IMR-90 (cell line): ENCODE results near the gene KLK13. TPM values are rescaled to one million over a fixed set of nuclear protein-coding genes. Genes with fewer than 3 reads are reported as not detected.

ENCODE experiments used
- ATAC-seq: fragments of 200-7000 bp; cut with Tn5 transposase; 2 replicates; pipeline ENCODE4 v1.9.1; 2020; ENCODE audit warnings: low read depth, mild to moderate bottlenecking, moderate library complexity
- BruUV-seq: library from RNA; stranded (reverse); fragments of 400-500 nt; replicated peaks from 2 replicates; lab custom pipeline; 2021; lab: Mats Ljungman, UMichigan
- CTCF ChIA-PET: fragments of 300-600 bp; formaldehyde crosslinking; extraction: SDS; loops from one replicate; lab custom pipeline; 2021; ENCODE audit warnings: antibody characterized with exemption; lab: Yijun Ruan, JAX
- POLR2A ChIA-PET: fragments of 300-600 bp; sonication (Branson Sonifier 250); formaldehyde crosslinking; loops from one replicate; lab custom pipeline; 2022; ENCODE audit warnings: antibody characterized with exemption; ENCODE audit not compliant: unreplicated experiment; lab: Charles Lee
- DNase-seq: peaks from one replicate; pipeline ENCODE4 v3.0.0; 2013
- H2AFZ ChIP-seq: replicated peaks from 2 replicates; pipeline ENCODE3; 2013; ENCODE audit warnings: low read length, mild to moderate bottlenecking; ENCODE audit not compliant: poor library complexity
- H2AK5ac ChIP-seq: 2 replicates; pipeline ENCODE4 v1.6.1; 2013; ENCODE audit warnings: low read depth, low read length, inconsistent platforms
- H2AK9ac ChIP-seq: replicated peaks from 2 replicates; pipeline ENCODE3; 2013; ENCODE audit warnings: mild to moderate bottlenecking, low read depth, low read length, moderate library complexity; ENCODE audit not compliant: poor library complexity
- H2BK120ac ChIP-seq: 2 replicates; pipeline ENCODE4 v1.6.1; 2013; ENCODE audit warnings: low read depth, low read length, inconsistent platforms
- H2BK15ac ChIP-seq: 3 replicates; pipeline ENCODE4 v1.6.1; 2013; ENCODE audit warnings: low read depth, low read length, inconsistent platforms
- H2BK20ac ChIP-seq: 2 replicates; pipeline ENCODE4 v1.6.1; 2013; ENCODE audit warnings: low read depth, mild to moderate bottlenecking, inconsistent platforms, low read length, moderate library complexity
- H2BK5ac ChIP-seq: 2 replicates; pipeline ENCODE4 v1.6.1; 2013; ENCODE audit warnings: mild to moderate bottlenecking, low read depth, low read length, inconsistent platforms; ENCODE audit not compliant: poor library complexity, severe bottlenecking
- H3K14ac ChIP-seq: replicated peaks from 2 replicates; pipeline ENCODE4 v1.6.1; 2013; ENCODE audit warnings: low read depth, low read length, inconsistent platforms
- H3K18ac ChIP-seq: 2 replicates; pipeline ENCODE4 v1.6.1; 2013; ENCODE audit warnings: low read depth, low read length, control low read depth
- H3K23ac ChIP-seq: 2 replicates; pipeline ENCODE4 v1.6.1; 2013; ENCODE audit warnings: low read depth, low read length, inconsistent platforms
- H3K27ac ChIP-seq: 2 replicates; pipeline ENCODE4 v1.5.1; 2013; ENCODE audit warnings: mild to moderate bottlenecking, control low read depth, low read length; ENCODE audit not compliant: insufficient read depth
- H3K27me3 ChIP-seq: 2 replicates; pipeline ENCODE4 v1.6.1; 2013; ENCODE audit warnings: low read length; ENCODE audit not compliant: control insufficient read depth, insufficient read depth
- H3K36me3 ChIP-seq: 2 replicates; pipeline ENCODE4 v1.6.1; 2013; ENCODE audit warnings: low read length, mixed read lengths; ENCODE audit not compliant: control insufficient read depth, insufficient read depth
- H3K4ac ChIP-seq: 2 replicates; pipeline ENCODE4 v1.6.1; 2013; ENCODE audit warnings: low read depth, low read length, inconsistent platforms
- H3K4me1 ChIP-seq: 2 replicates; pipeline ENCODE4 v1.6.1; 2013; ENCODE audit warnings: low read length, mixed read lengths; ENCODE audit not compliant: control insufficient read depth, insufficient read depth
- H3K4me2 ChIP-seq: 2 replicates; pipeline ENCODE4 v1.6.1; 2013; ENCODE audit warnings: low read depth, mild to moderate bottlenecking, control low read depth, low read length, moderate library complexity
- H3K4me3 ChIP-seq: 2 replicates; pipeline ENCODE4 v1.5.1; 2013; ENCODE audit warnings: low read depth, mild to moderate bottlenecking, control low read depth, low read length, moderate library complexity; ENCODE audit not compliant: insufficient read depth
- H3K56ac ChIP-seq: 2 replicates; pipeline ENCODE4 v1.6.1; 2013; ENCODE audit warnings: low read length, inconsistent platforms; ENCODE audit not compliant: insufficient read depth; ENCODE audit errors: extremely low read depth
- H3K79me1 ChIP-seq, 2 experiments: 2 replicates each; pipeline ENCODE4 v1.6.1; 2013; ENCODE audit warnings: low read length in 2 of 2, inconsistent platforms in 1 of 2, low read depth in 1 of 2
- H3K9ac ChIP-seq: 2 replicates; pipeline ENCODE4 v1.6.1; 2013; ENCODE audit warnings: low read depth, low read length, control low read depth
- H3K9me1 ChIP-seq: 2 replicates; pipeline ENCODE4 v1.6.1; 2013; ENCODE audit warnings: low read length, inconsistent platforms; ENCODE audit not compliant: insufficient read depth
- H3K9me3 ChIP-seq: 2 replicates; pipeline ENCODE4 v1.6.1; 2013; ENCODE audit warnings: low read length; ENCODE audit not compliant: control insufficient read depth, insufficient read depth
- H4K20me1 ChIP-seq: 2 replicates; pipeline ENCODE4 v1.6.1; 2013; ENCODE audit warnings: low read length, inconsistent platforms; ENCODE audit not compliant: insufficient read depth
- H4K5ac ChIP-seq: 2 replicates; pipeline ENCODE4 v1.6.1; 2013; ENCODE audit warnings: mild to moderate bottlenecking, low read depth, low read length, control low read depth
- H4K8ac ChIP-seq, 2 experiments: 2 replicates each; pipeline ENCODE4 v1.6.1; 2013; ENCODE audit warnings: low read depth in 2 of 2, low read length in 2 of 2, control low read depth in 1 of 2, inconsistent platforms in 1 of 2
- H4K91ac ChIP-seq: 2 replicates; pipeline ENCODE4 v1.6.1; 2013; ENCODE audit warnings: low read depth, low read length, inconsistent platforms; ENCODE audit not compliant: insufficient read depth
- CEBPB ChIP-seq: IDR thresholded peaks from 2 replicates; pipeline ENCODE4 v1.6.1; 2012; ENCODE audit warnings: low read depth, low read length, improper control_type of control experiment
- ELK1 ChIP-seq: fragments of 150-350 bp; IDR thresholded peaks from 2 replicates; pipeline ENCODE4 v1.6.1; 2016; ENCODE audit warnings: low read depth, mild to moderate bottlenecking, low read length, moderate library complexity, borderline replicate concordance
- FOS ChIP-seq: fragments of 150-350 bp; IDR thresholded peaks from 2 replicates; pipeline ENCODE4 v1.6.1; 2016; ENCODE audit warnings: low read depth, low read length
- MAFK ChIP-seq: IDR thresholded peaks from 2 replicates; pipeline ENCODE4 v1.6.1; 2012; ENCODE audit warnings: low read depth, low read length, improper control_type of control experiment
- MAZ ChIP-seq: IDR thresholded peaks from 2 replicates; pipeline ENCODE4 v1.6.1; 2012; ENCODE audit warnings: low read depth, mild to moderate bottlenecking, low read length, improper control_type of control experiment, moderate library complexity, borderline replicate concordance
- MXI1 ChIP-seq: IDR thresholded peaks from 2 replicates; pipeline ENCODE4 v1.6.1; 2012; ENCODE audit warnings: low read depth, mild to moderate bottlenecking, low read length, moderate library complexity, borderline replicate concordance
- POLR2A ChIP-seq: IDR thresholded peaks from 2 replicates; pipeline ENCODE4 v1.6.1; 2012; ENCODE audit warnings: mild to moderate bottlenecking, low read depth, low read length
- RCOR1 ChIP-seq: IDR thresholded peaks from 2 replicates; pipeline ENCODE4 v1.6.1; 2012; ENCODE audit warnings: mild to moderate bottlenecking, low read length, improper control_type of control experiment; ENCODE audit not compliant: insufficient replicate concordance
- RFX5 ChIP-seq: IDR thresholded peaks from 2 replicates; pipeline ENCODE4 v1.8.0; 2012; ENCODE audit warnings: low read depth, mild to moderate bottlenecking, low read length, moderate library complexity
- SMC3 ChIP-seq: fragments of 150-350 bp; IDR thresholded peaks from 2 replicates; pipeline ENCODE4 v1.6.1; 2016; ENCODE audit warnings: low read depth, mild to moderate bottlenecking, antibody characterized with exemption, low read length, moderate library complexity
- WGBS, 2 experiments: methylation state at CpG; one replicate each; pipeline versions ENCODE4 v1.1.5 to v1.1.7; 2013; ENCODE audit warnings: missing lambda C conversion rate in 2 of 2; ENCODE audit not compliant: insufficient read length in 1 of 2; ENCODE audit errors: extremely low coverage in 2 of 2; 5-methylcytosine and 5-hydroxymethylcytosine counted together
- dilution Hi-C: fragments of 300-500 bp; cut with HindIII; formaldehyde crosslinking; loops from one replicate; pipeline ENCODE4 v1.14.3; 2018; ENCODE audit warnings: low sequenced_read_pairs; ENCODE audit not compliant: unreplicated experiment
- in situ Hi-C: fragments of 300-500 bp; cut with MboI; formaldehyde crosslinking; loops from 3 replicates; pipeline ENCODE4 v1.14.3; 2019; ENCODE audit warnings: low sequenced_read_pairs, inconsistent platforms, mixed read lengths
- intact Hi-C: fragments of 100-400 bp; cut with micrococcal nuclease; formaldehyde crosslinking; loops from 2 replicates; pipeline ENCODE4 v1.10.0; 2022
- polyA plus RNA-seq, 3 experiments: library from polyadenylated mRNA; depleted of rRNA; stranded (reverse); fragments of >200 nt; gene quantifications; 2 replicates each; pipeline ENCODE4 v1.2.3, GENCODE V29; 2012; ENCODE audit warnings: low replicate concordance in 1 of 3
- total RNA-seq: library from RNA; depleted of rRNA; stranded (reverse); fragments of >200 nt; gene quantifications from 2 replicates; pipeline ENCODE4 v1.2.3, GENCODE V29; 2012
- TF ChIP-seq, protein P1 (sequence below): conservative IDR thresholded peaks from 2 replicates; pipeline ENCODE4 v1.5.1; 2012; ENCODE audit warnings: mild to moderate bottlenecking, low read depth, low read length, improper control_type of control experiment

KLK13 gene
- total and polyA plus RNA-seq, 2 of the 4 experiments (the other 2 are of a cell fraction), result not detected

DNA sequence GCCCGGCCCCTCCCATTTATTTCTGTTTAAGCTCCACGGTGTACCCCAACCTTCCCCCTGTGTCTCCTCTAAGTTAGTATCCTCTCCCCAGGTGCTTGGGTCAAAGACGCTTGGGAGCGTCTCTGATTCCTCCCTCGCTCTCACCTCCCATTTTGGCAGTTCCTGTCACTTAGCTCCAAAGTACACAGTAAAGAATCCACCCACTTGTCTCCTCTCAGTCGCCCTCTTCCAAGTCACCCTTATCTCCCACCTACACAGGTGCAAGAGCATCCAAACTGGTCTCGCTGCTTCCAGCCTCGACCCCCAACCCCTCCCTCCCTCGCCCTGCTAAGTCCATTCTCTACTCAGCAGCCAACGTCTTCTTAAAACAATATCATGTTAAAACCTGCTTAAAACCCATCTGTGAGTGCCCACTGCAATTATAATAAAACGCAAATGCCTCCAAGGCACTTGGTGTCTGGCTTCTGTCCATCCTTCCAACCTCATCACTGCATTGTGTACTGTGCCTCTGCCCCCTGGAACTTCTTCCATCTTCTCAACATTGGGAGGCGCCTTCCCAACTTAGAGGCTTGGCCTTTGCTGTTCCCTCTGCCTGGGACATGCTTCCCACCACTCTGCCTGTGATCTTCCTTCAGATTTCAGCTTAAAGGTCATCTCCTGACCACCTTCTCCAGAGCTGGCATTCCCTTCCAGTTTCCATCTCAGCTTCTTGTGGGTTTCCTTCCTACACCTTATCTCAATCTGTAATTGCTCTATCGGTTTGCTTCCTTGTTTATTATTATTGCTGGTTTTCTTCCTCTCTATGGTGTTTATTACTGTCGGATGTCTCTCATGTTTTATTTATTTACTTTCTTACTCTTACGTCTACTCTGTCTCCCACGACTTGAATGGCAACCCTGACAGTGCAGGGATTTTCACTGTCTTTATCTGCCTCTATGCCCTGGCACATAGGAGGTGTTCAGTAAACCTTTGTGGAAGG is 27.3 kb upstream of the KLK13 start:
- H3K27ac ChIP-seq, result no peak overlapping the region
- no peak for DNase-seq
- H3K14ac ChIP-seq, result no peak overlapping the region
- no peaks in the 10 kb centered on the region for H3K9me1 ChIP-seq
- in situ Hi-C loops, result no loop called here
- no TSS peak for BruUV-seq
- H3K9me3 ChIP-seq, result no peaks in the 10 kb centered on the region
- no peak overlapping the region for H3K4me2 ChIP-seq
- no peak overlapping the region for H3K4ac ChIP-seq
- no peak overlapping the region for H4K5ac ChIP-seq
- H3K79me1 ChIP-seq, result peaks cover 0 to 5% of the 10 kb centered on the region in 2 experiments; a peak in 1 of 4 replicates
- no peak overlapping the region for H3K23ac ChIP-seq
- no peak overlapping the region for H2AK5ac ChIP-seq
- no peak for ATAC-seq
- H3K18ac ChIP-seq, result no peak overlapping the region
- no peak overlapping the region for H3K56ac ChIP-seq
- intact Hi-C loops, result no loop called here
- H2AFZ ChIP-seq, result no peak overlapping the region
- H4K8ac ChIP-seq, result no peak overlapping the region
- dilution Hi-C loops, result no loop called here
- H2BK5ac ChIP-seq, result no peak overlapping the region
- no peaks in the 10 kb centered on the region for H3K36me3 ChIP-seq
- peaks cover 3% of the 10 kb centered on the region; the same call in 1 of the 2 replicates for H3K4me1 ChIP-seq
- H2BK20ac ChIP-seq, result no peak overlapping the region
- H3K27me3 ChIP-seq, result no peaks in the 10 kb centered on the region
- peaks cover 3% of the 10 kb centered on the region for H4K20me1 ChIP-seq
- ChIA-PET POLR2A (no interaction called here), CTCF (no interaction called here)
- H4K91ac ChIP-seq, result no peak overlapping the region
- no peak overlapping the region for H2BK15ac ChIP-seq
- H3K9ac ChIP-seq, result no peak overlapping the region
- 64% methylated on average over 7 of the region's 16 CpGs; no CpG with 5 or more reads in 1 of the 2 experiments for WGBS, 2 experiments
- TF ChIP-seq CEBPB (no peak), FOS (no peak), RCOR1 (no peak), MXI1 (no peak), ELK1 (no peak), POLR2A (no peak), RFX5 (no peak), MAZ (no peak), MAFK (no peak), SMC3 (no peak)
- TF ChIP-seq, protein P1, sequence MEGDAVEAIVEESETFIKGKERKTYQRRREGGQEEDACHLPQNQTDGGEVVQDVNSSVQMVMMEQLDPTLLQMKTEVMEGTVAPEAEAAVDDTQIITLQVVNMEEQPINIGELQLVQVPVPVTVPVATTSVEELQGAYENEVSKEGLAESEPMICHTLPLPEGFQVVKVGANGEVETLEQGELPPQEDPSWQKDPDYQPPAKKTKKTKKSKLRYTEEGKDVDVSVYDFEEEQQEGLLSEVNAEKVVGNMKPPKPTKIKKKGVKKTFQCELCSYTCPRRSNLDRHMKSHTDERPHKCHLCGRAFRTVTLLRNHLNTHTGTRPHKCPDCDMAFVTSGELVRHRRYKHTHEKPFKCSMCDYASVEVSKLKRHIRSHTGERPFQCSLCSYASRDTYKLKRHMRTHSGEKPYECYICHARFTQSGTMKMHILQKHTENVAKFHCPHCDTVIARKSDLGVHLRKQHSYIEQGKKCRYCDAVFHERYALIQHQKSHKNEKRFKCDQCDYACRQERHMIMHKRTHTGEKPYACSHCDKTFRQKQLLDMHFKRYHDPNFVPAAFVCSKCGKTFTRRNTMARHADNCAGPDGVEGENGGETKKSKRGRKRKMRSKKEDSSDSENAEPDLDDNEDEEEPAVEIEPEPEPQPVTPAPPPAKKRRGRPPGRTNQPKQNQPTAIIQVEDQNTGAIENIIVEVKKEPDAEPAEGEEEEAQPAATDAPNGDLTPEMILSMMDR, result no peak
- no peak overlapping the region for H3K4me3 ChIP-seq
- H2AK9ac ChIP-seq, result no peak overlapping the region
- H2BK120ac ChIP-seq, result no peak overlapping the region
